Esophagus muscularis mucosa (tissue), 4 donors: ENCODE results near the gene COMMD1. TPM values are rescaled to one million over a fixed set of nuclear protein-coding genes. Genes with fewer than 3 reads are reported as not detected.
"Not testable (repeated sequence)": the region's sequence is repeated elsewhere in the genome, so short reads cannot be mapped to it uniquely, and the experiment has no call there.

Experiments used
- DNase-seq: peaks from one replicate; pipeline ENCODE4 v3.0.0-alpha.2; 2017; ENCODE audit errors: extremely low spot score
- H3K27ac ChIP-seq, 4 donors: fragments of 200-600 bp; sonication (generic); replicated peaks in 1 of 4; 1 replicate in 3 of 4; 2 replicates in 1 of 4; pipeline ENCODE4 v1.5.1; 2016 to 2019; ENCODE audit warnings: mild to moderate bottlenecking in 1 of 4
- H3K27me3 ChIP-seq, 4 donors: fragments of 200-600 bp; sonication (generic); one replicate each; pipeline versions ENCODE4 v1.5.1 to v1.6.0; 2016 to 2019
- H3K36me3 ChIP-seq, 4 donors: fragments of 200-600 bp; sonication (generic); one replicate each; pipeline ENCODE4 v1.5.1; 2016 to 2019
- H3K4me1 ChIP-seq, 4 donors: fragments of 200-600 bp; sonication (generic); one replicate each; pipeline ENCODE4 v1.5.1; 2016 to 2019
- H3K4me3 ChIP-seq, 4 donors: fragments of 200-600 bp; sonication (generic); 1 replicate in 2 of 4; 2 replicates in 2 of 4; pipeline ENCODE4 v1.5.1; 2016 to 2019; ENCODE audit warnings: mild to moderate bottlenecking in 4 of 4, moderate library complexity in 1 of 4
- H3K9me3 ChIP-seq, 4 donors: fragments of 200-600 bp; sonication (generic); 1 replicate in 3 of 4; 2 replicates in 1 of 4; pipeline ENCODE4 v1.5.1; 2016 to 2019
- CTCF ChIP-seq, 3 experiments: fragments of 200-600 bp in 2 of 3; fragments of 450-650 bp in 1 of 3; sonication (generic) in 2 of 3; IDR thresholded peaks; one replicate each; pipeline ENCODE4 v1.5.1; 2017 to 2019; ENCODE audit warnings: antibody characterized with exemption in 3 of 3, mild to moderate bottlenecking in 2 of 3, moderate library complexity in 1 of 3
- EP300 ChIP-seq: sonication (generic); formaldehyde crosslinking; IDR thresholded peaks from one replicate; pipeline ENCODE4 v1.6.1; 2017; ENCODE audit warnings: antibody characterized with exemption
- POLR2A ChIP-seq: fragments of 450-650 bp; IDR thresholded peaks from one replicate; pipeline ENCODE4 v1.6.1; 2017; ENCODE audit warnings: antibody characterized with exemption, moderate library complexity, mild to moderate bottlenecking, low read depth
- POLR2AphosphoS5 ChIP-seq, 2 donors: sonication (generic); formaldehyde crosslinking; IDR thresholded peaks; one replicate each; pipeline ENCODE4 v1.6.1; 2017; ENCODE audit warnings: antibody characterized with exemption in 2 of 2
- WGBS: methylation state at CpG from one replicate; pipeline ENCODE4 v1.1.5; 2018; 5-methylcytosine and 5-hydroxymethylcytosine counted together
- intact Hi-C: fragments of 100-400 bp; cut with DNase I; formaldehyde crosslinking; loops from one replicate; pipeline ENCODE4 v1.15.1; 2023
- total RNA-seq, 4 donors: library from RNA; depleted of rRNA; stranded (reverse); fragments of >200 nt; gene quantifications; one replicate each; pipeline versions ENCODE4 v1.1.0 to v1.2.1, GENCODE V29; 2016

Gene COMMD1
- total RNA-seq, 4 donors from 2014 or later, result 25.1 to 42.4 (median 37.2) TPM

GRCh38 chr2:62000538-62000937 is 95.1 kb downstream of the COMMD1 start:
- Histone ChIP-seq H3K36me3 (peaks cover 0 to 26% (median 1%) of the 10 kb centered on the region in 4 donors), H3K4me3 (no peak overlapping the region), H3K4me1 (peaks cover 0 to 9% (median 3%) of the 10 kb centered on the region in 4 donors), H3K27ac (no peak overlapping the region), H3K9me3 (no peaks in the 10 kb centered on the region), H3K27me3 (no peaks in the 10 kb centered on the region)
- TF ChIP-seq EP300, result no peak
- no peak for TF ChIP-seq CTCF (IDR thresholded peaks at IDR 0.05)
- no peak for TF ChIP-seq POLR2A
- no peak for TF ChIP-seq POLR2AphosphoS5 (IDR thresholded peaks at IDR 0.05)
- DNase-seq, result no peak
- intact Hi-C loops, result no loop called here
- WGBS, result 97% methylated on average over 5 of the region's 5 CpGs

- Histone ChIP-seq H3K4me3 (no peak overlapping the region), H3K27ac (no peak overlapping the region), H3K9me3 (no peaks in the 10 kb centered on the region), H3K27me3 (no peaks in the 10 kb centered on the region), H3K36me3 (peaks cover 0 to 26% (median 1%) of the 10 kb centered on the region in 4 donors), H3K4me1 (peaks cover 0 to 9% (median 3%) of the 10 kb centered on the region in 4 donors)
- TF ChIP-seq EP300, result no peak
- TF ChIP-seq CTCF (IDR thresholded peaks at IDR 0.05), result no peak
- TF ChIP-seq POLR2A, result no peak
- TF ChIP-seq POLR2AphosphoS5 (IDR thresholded peaks at IDR 0.05), result no peak
- DNase-seq, result no peak
- intact Hi-C loops, result no loop called here
Observed at GRCh38 chr2:62001431-62001830, 96.0 kb downstream of the COMMD1 start.

- DNase-seq, H3K4me3 ChIP-seq, H3K27ac ChIP-seq, H3K27me3 ChIP-seq, H3K4me1 ChIP-seq, intact Hi-C loops, H3K9me3 ChIP-seq: not testable (repeated sequence)
- 95% methylated on average over 5 of the region's 5 CpGs for WGBS
- peaks cover 0 to 26% (median 1%) of the 10 kb centered on the region in 4 donors for H3K36me3 ChIP-seq
Observed at GRCh38 chr2:62004428-62004827, 99.0 kb downstream of the COMMD1 start.

- intact Hi-C loops, result no loop called here
- Histone ChIP-seq H3K4me3 (no peak overlapping the region), H3K27me3 (no peaks in the 10 kb centered on the region), H3K4me1 (peaks cover 3 to 22% (median 16%) of the 10 kb centered on the region in 4 donors), H3K36me3 (peaks cover 0 to 8% (median 1%) of the 10 kb centered on the region in 4 donors), H3K27ac (no peak overlapping the region), H3K9me3 (no peaks in the 10 kb centered on the region)
- 92% methylated on average over 3 of the region's 3 CpGs for WGBS
- TF ChIP-seq POLR2AphosphoS5 (IDR thresholded peaks at IDR 0.05) (no peak), POLR2A (no peak), CTCF (IDR thresholded peaks at IDR 0.05) (no peak), EP300 (no peak)
- no peak for DNase-seq
Observed at GRCh38 chr2:62007555-62007954, 102.1 kb downstream of the COMMD1 start.

GRCh38 chr2:62010632-62011256 is 105.3 kb downstream of the COMMD1 start:
- H3K27ac ChIP-seq, result peak overlapping the region in 2 of 4 donors; percentile 18 to 28
- intact Hi-C loops, result loop anchor here (10.0 kb wide), 1 partner anchor 184 kb away; the partner anchor contains the start of gene B3GNT2
- no peak overlapping the region for H3K4me3 ChIP-seq
- peaks cover 18 to 43% (median 31%) of the 10 kb centered on the region in 4 donors for H3K4me1 ChIP-seq
- no peaks in the 10 kb centered on the region for H3K36me3 ChIP-seq
- H3K9me3 ChIP-seq, result no peaks in the 10 kb centered on the region
- no peak for DNase-seq
- TF ChIP-seq POLR2AphosphoS5 (IDR thresholded peaks at IDR 0.05) (no peak), CTCF (IDR thresholded peaks at IDR 0.05) (no peak), POLR2A (no peak), EP300 (no peak)
- no peaks in the 10 kb centered on the region for H3K27me3 ChIP-seq
- WGBS, result 55% methylated on average over 3 of the region's 3 CpGs
